Measurements from ENCODE around the gene CNTN6. TPM values are rescaled to one million over a fixed set of nuclear protein-coding genes. Genes with fewer than 3 reads are reported as not detected.

The CNTN6 gene
- total RNA-seq, 1 donor from 2014 or later, result 0.98 TPM

DNA sequence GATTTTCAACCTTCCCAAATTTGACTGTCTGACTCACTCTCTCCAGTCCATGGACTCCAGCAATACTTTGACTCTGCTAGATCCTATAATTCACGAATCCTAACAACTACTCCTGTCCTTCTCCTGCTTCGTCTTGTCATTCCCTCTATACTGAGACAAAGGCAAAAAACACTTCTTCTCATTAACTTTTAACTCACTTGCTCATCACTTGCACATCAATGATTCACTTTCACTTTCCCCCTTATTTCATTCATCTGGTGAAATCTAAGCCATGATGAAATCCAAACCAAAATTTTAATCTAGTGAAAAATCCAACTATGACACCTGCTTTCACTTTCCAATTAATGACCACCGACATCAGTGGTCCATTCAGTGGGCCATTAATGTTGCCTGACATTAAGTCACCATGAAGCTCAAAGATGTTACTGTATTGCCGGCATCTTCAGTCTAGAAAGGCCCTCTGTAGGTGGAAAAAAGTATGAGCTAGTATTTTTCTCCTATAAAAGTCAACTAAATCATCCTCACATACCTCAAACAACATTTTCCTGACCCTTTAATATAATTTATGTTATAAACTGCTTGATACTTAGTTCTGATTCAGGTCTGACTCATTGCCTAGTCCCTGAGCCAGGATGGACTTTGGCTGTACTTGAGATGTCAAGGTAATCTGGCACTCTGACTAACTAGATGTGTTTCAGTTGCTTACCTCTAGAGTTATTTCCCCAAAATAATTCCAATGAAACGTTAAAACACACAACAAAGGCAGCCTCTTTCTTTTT, 158.6 kb downstream of the CNTN6 start:
- Histone ChIP-seq H3K4me1 (no peaks in the 10 kb centered on the region), H3K4me3 (no peak overlapping the region), H3K27ac (no peak overlapping the region), H3K36me3 (no peaks in the 10 kb centered on the region), H3K27me3 (no peaks in the 10 kb centered on the region), H3K9me3 (no peaks in the 10 kb centered on the region)
- no peak for DNase-seq (ENCODE audit: extremely low spot score in 2 of 2)
- TF ChIP-seq, protein P1, sequence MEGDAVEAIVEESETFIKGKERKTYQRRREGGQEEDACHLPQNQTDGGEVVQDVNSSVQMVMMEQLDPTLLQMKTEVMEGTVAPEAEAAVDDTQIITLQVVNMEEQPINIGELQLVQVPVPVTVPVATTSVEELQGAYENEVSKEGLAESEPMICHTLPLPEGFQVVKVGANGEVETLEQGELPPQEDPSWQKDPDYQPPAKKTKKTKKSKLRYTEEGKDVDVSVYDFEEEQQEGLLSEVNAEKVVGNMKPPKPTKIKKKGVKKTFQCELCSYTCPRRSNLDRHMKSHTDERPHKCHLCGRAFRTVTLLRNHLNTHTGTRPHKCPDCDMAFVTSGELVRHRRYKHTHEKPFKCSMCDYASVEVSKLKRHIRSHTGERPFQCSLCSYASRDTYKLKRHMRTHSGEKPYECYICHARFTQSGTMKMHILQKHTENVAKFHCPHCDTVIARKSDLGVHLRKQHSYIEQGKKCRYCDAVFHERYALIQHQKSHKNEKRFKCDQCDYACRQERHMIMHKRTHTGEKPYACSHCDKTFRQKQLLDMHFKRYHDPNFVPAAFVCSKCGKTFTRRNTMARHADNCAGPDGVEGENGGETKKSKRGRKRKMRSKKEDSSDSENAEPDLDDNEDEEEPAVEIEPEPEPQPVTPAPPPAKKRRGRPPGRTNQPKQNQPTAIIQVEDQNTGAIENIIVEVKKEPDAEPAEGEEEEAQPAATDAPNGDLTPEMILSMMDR (IDR thresholded peaks at IDR 0.05), result no peak
- no peak for TF ChIP-seq POLR2A (IDR thresholded peaks at IDR 0.05)
- no peak for TF ChIP-seq POLR2AphosphoS5 (IDR thresholded peaks at IDR 0.05; ENCODE audit: insufficient read depth in 1 of 2, low read depth in 1 of 2)
- intact Hi-C loops (cut with DNase I), result no loop called here

DNA sequence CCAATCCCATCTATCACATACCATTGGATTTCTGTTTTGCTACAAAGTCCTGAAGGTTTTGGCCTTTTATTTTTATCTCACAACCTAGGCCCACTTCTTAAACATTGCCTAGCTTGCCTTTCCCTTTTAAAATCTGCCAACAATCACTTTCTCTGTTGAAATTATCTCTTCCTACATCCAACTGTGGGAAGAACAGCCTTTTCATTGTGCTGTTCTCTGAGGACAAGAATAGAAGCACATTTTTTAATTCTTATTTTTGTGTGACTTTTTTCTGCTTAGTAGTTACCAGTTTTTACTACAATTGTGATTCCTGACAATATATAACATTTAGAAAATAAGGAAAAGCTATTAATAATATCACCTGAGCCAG, 159.2 kb downstream of the CNTN6 start:
- H3K4me3 ChIP-seq, result no peak overlapping the region
- H3K4me1 ChIP-seq, result no peaks in the 10 kb centered on the region
- H3K27ac ChIP-seq, result no peak overlapping the region
- no peaks in the 10 kb centered on the region for H3K9me3 ChIP-seq
- H3K27me3 ChIP-seq, result no peaks in the 10 kb centered on the region
- TF ChIP-seq, protein P1 (IDR thresholded peaks at IDR 0.05), result no peak
- TF ChIP-seq POLR2A (IDR thresholded peaks at IDR 0.05) (no peak), POLR2AphosphoS5 (IDR thresholded peaks at IDR 0.05; ENCODE audit: insufficient read depth in 1 of 2, low read depth in 1 of 2) (no peak)
- DNase-seq (ENCODE audit: extremely low spot score in 2 of 2), result no peak
- no peaks in the 10 kb centered on the region for H3K36me3 ChIP-seq
- intact Hi-C loops (cut with DNase I), result no loop called here

DNA sequence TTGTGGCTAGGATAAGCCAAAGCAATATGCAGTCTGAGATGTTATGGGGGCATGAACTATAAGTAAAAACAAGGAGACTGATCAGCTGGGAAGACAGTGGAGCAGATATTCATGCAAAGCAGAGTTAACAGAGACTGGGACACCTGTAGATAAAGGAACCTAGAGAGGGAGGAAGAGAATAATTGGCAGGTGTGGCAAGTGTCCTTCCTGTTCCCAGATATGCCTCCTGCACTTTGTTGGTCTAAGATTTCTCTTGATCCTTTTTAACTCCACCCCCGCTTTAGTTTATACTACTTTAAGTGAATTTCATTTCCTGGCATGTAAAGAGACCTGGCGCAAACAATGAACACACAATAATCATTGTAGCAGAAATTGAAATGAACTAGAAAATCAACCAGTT, 169.4 kb downstream of the CNTN6 start:
- no peaks in the 10 kb centered on the region for H3K9me3 ChIP-seq
- no peak overlapping the region for H3K27ac ChIP-seq
- no peaks in the 10 kb centered on the region for H3K27me3 ChIP-seq
- no peaks in the 10 kb centered on the region for H3K4me1 ChIP-seq
- H3K4me3 ChIP-seq, result no peak overlapping the region
- no peak for TF ChIP-seq POLR2AphosphoS5 (IDR thresholded peaks at IDR 0.05; ENCODE audit: insufficient read depth in 1 of 2, low read depth in 1 of 2)
- TF ChIP-seq, protein P1 (IDR thresholded peaks at IDR 0.05), result no peak
- no peak for TF ChIP-seq POLR2A (IDR thresholded peaks at IDR 0.05)
- intact Hi-C loops (cut with DNase I), result no loop called here
- no peaks in the 10 kb centered on the region for H3K36me3 ChIP-seq
- DNase-seq (ENCODE audit: extremely low spot score in 2 of 2), result no peak

DNA sequence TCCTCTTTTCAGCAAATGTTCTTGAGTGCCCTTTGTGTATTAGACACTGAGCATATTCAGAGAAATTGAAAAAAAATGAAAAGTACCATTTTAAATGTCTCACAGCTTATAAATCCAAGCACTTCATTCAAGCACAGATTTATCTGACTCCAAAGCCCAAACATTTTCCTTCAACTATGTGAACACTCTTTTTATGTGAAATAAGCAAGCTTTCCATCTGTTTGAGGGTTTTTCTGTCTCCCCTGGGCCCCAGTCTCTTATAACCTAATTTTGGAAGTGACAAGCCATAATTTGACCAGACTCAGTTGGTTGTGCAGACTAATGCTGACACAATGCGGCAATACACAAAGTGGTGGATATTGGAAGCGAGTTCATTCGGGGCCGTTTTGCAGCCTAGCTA, 170.3 kb downstream of the CNTN6 start:
- no peak overlapping the region for H3K27ac ChIP-seq
- H3K4me3 ChIP-seq, result no peak overlapping the region
- TF ChIP-seq, protein P1 (IDR thresholded peaks at IDR 0.05), result no peak
- no peak for TF ChIP-seq POLR2A (IDR thresholded peaks at IDR 0.05)
- no peak for TF ChIP-seq POLR2AphosphoS5 (IDR thresholded peaks at IDR 0.05; ENCODE audit: insufficient read depth in 1 of 2, low read depth in 1 of 2)
- no peaks in the 10 kb centered on the region for H3K9me3 ChIP-seq
- no peaks in the 10 kb centered on the region for H3K27me3 ChIP-seq
- intact Hi-C loops (cut with DNase I), result no loop called here
- no peaks in the 10 kb centered on the region for H3K4me1 ChIP-seq
- no peak for DNase-seq (ENCODE audit: extremely low spot score in 2 of 2)
- no peaks in the 10 kb centered on the region for H3K36me3 ChIP-seq

DNA sequence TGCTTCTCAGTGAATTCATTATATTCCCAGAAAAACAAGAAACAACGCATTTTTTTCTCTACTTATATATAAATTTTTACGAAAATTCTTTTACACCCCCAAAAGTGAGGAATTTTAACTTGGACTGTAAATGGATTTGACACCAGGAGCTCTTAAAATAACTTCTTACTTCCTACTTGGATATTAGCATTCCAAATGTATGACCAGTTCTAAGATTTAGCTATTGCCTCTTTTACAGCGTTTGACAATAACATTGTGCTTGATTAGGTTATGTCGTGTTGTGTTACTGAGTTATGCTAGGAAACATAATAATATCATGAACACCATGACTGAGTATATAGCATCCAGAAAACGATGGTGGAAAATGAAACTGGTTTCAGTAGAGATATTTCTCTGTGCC, 177.0 kb downstream of the CNTN6 start:
- TF ChIP-seq POLR2A (IDR thresholded peaks at IDR 0.05) (no peak), POLR2AphosphoS5 (IDR thresholded peaks at IDR 0.05; ENCODE audit: insufficient read depth in 1 of 2, low read depth in 1 of 2) (no peak)
- TF ChIP-seq, protein P1 (IDR thresholded peaks at IDR 0.05), result no peak
- Histone ChIP-seq H3K4me3 (no peak overlapping the region), H3K36me3 (no peaks in the 10 kb centered on the region), H3K4me1 (no peaks in the 10 kb centered on the region), H3K27ac (no peak overlapping the region), H3K9me3 (no peaks in the 10 kb centered on the region), H3K27me3 (no peaks in the 10 kb centered on the region)
- intact Hi-C loops (cut with DNase I), result no loop called here
- DNase-seq (ENCODE audit: extremely low spot score in 2 of 2), result no peak

All from vagina (tissue), 2 donors.